Panc1 (cell line): ENCODE data around the gene COMMD7. TPM values are rescaled to one million over a fixed set of nuclear protein-coding genes. Genes with fewer than 3 reads are reported as not detected.
"Not testable (repeated sequence)": the region's sequence is repeated elsewhere in the genome, so short reads cannot be mapped to it uniquely, and the experiment has no call there.

Source experiments
- ATAC-seq: fragments of 200-7000 bp; cut with Tn5 transposase; 2 replicates; pipeline ENCODE4 v1.9.1; 2020; ENCODE audit warnings: mild to moderate bottlenecking, moderate library complexity
- BruUV-seq: library from RNA; stranded (reverse); fragments of 400-500 nt; replicated peaks from 2 replicates; lab custom pipeline; 2021; lab: Mats Ljungman, UMichigan
- CTCF ChIA-PET: fragments of 300-600 bp; sonication (Branson Sonifier 250); formaldehyde crosslinking; loops from one replicate; lab custom pipeline; 2022; ENCODE audit warnings: antibody characterized with exemption; lab: Charles Lee
- POLR2A ChIA-PET: fragments of 300-600 bp; sonication (Branson Sonifier 250); formaldehyde crosslinking; loops from one replicate; lab custom pipeline; 2022; ENCODE audit warnings: antibody characterized with exemption; lab: Charles Lee
- DNase-seq: peaks from one replicate; pipeline ENCODE4 v3.0.0-alpha.2; 2010; ENCODE audit warnings: low read depth, low spot score
- H3K27ac ChIP-seq: 2 replicates; pipeline ENCODE4 v1.5.1; 2011; ENCODE audit warnings: mild to moderate bottlenecking, low read length, inconsistent platforms
- H3K27me3 ChIP-seq: fragments of 200-500 bp; sonication (Bioruptor generic); 2 replicates; pipeline ENCODE4 v1.6.0; 2014; ENCODE audit warnings: low read length, inconsistent platforms; ENCODE audit not compliant: control insufficient read depth, insufficient read depth
- H3K36me3 ChIP-seq: fragments of 200-500 bp; sonication (Bioruptor generic); 2 replicates; pipeline ENCODE4 v1.5.1; 2014; ENCODE audit warnings: inconsistent platforms, mild to moderate bottlenecking, low read length, moderate library complexity; ENCODE audit not compliant: control insufficient read depth, insufficient read depth
- H3K4me1 ChIP-seq: 2 replicates; pipeline ENCODE4 v1.5.1; 2011; ENCODE audit warnings: inconsistent platforms, mild to moderate bottlenecking, low read length, moderate library complexity; ENCODE audit not compliant: control insufficient read depth, insufficient read depth
- H3K4me3 ChIP-seq, 2 experiments: 2 replicates each; pipeline ENCODE4 v1.5.1; 2011 to 2012; ENCODE audit warnings: low read depth in 2 of 2, low read length in 2 of 2, mild to moderate bottlenecking in 2 of 2, inconsistent platforms in 1 of 2, moderate library complexity in 1 of 2
- H3K9me3 ChIP-seq: fragments of 200-500 bp; sonication (Bioruptor generic); 2 replicates; pipeline ENCODE4 v1.5.1; 2014; ENCODE audit warnings: low read depth, mild to moderate bottlenecking, inconsistent platforms, low read length, moderate library complexity; ENCODE audit not compliant: control insufficient read depth, insufficient read depth
- CTCF ChIP-seq: fragments of 450-650 bp; IDR thresholded peaks from 2 replicates; pipeline ENCODE4 v1.5.1; 2017; ENCODE audit warnings: mild to moderate bottlenecking
- POLR2AphosphoS5 ChIP-seq: IDR thresholded peaks from 2 replicates; pipeline ENCODE4 v1.6.1; 2012; ENCODE audit warnings: mild to moderate bottlenecking, low read depth, low read length, moderate library complexity
- REST ChIP-seq, 2 experiments: IDR thresholded peaks; 2 replicates each; pipeline ENCODE4 v1.6.1; 2011 to 2012; ENCODE audit warnings: low read depth in 2 of 2, control low read depth in 1 of 2, low read length in 1 of 2, mild to moderate bottlenecking in 1 of 2, moderate library complexity in 1 of 2; ENCODE audit not compliant: insufficient read depth in 1 of 2
- SIN3A ChIP-seq: IDR thresholded peaks from 2 replicates; pipeline ENCODE4 v1.6.1; 2012; ENCODE audit warnings: low read depth, mild to moderate bottlenecking, low read length, moderate library complexity, borderline replicate concordance; ENCODE audit not compliant: insufficient read depth
- TCF7L2 ChIP-seq: IDR thresholded peaks from 2 replicates; pipeline ENCODE4 v1.6.1; 2011; ENCODE audit warnings: mild to moderate bottlenecking, low read depth, low read length, inconsistent platforms
- in situ Hi-C: cut with HindIII; loops from 2 replicates; pipeline ENCODE4 v1.10.0; 2016; ENCODE audit warnings: low sequenced_read_pairs, low pct_unique_long_range_greater_than_20kb
- intact Hi-C: fragments of 100-400 bp; cut with micrococcal nuclease; formaldehyde crosslinking; loops from one replicate; pipeline ENCODE4 v1.10.0; 2022; ENCODE audit not compliant: unreplicated experiment
- total RNA-seq: library from RNA; stranded (reverse); gene quantifications from one replicate; pipeline ENCODE4 v1.2.1, GENCODE V29; 2021; ENCODE audit not compliant: unreplicated experiment

COMMD7 gene
- total RNA-seq, 1 experiment from 2014 or later: 24.8 TPM

GRCh38 chr20:32731882-32732266, 11.4 kb downstream of the COMMD7 start:
- 0 out of 2 replicates have a peak, but pooled peaks cover 3% of the 10 kb centered on the region for H3K4me1 ChIP-seq
- no peak for DNase-seq
- in situ Hi-C loops (no loop called here), intact Hi-C loops (no loop called here)
- TF ChIP-seq SIN3A: no peak
- H3K27ac ChIP-seq: no peak overlapping the region
- no peak for ATAC-seq
- ChIA-PET POLR2A (no interaction called here), CTCF (no interaction called here)
- no peaks in the 10 kb centered on the region for H3K9me3 ChIP-seq
- BruUV-seq: no TSS peak
- no peaks in the 10 kb centered on the region for H3K36me3 ChIP-seq
- no peak overlapping the region for H3K4me3 ChIP-seq
- no peaks in the 10 kb centered on the region for H3K27me3 ChIP-seq

- POLR2A ChIA-PET, H3K9me3 ChIP-seq, H3K4me3 ChIP-seq, intact Hi-C loops, DNase-seq, CTCF ChIA-PET, H3K27ac ChIP-seq, BruUV-seq, H3K27me3 ChIP-seq, H3K36me3 ChIP-seq, in situ Hi-C loops, ATAC-seq, H3K4me1 ChIP-seq: not testable (repeated sequence)
These were observed 13.9 kb downstream of the COMMD7 start for GRCh38 chr20:32729334-32729733.

- ATAC-seq, DNase-seq, in situ Hi-C loops, H3K4me3 ChIP-seq, H3K27me3 ChIP-seq, H3K9me3 ChIP-seq, H3K4me1 ChIP-seq, H3K27ac ChIP-seq, intact Hi-C loops, POLR2A ChIA-PET, H3K36me3 ChIP-seq, BruUV-seq: not testable (repeated sequence)
- CTCF ChIA-PET: interaction anchor here (1.1 kb wide), 1 partner anchor 50 kb away, joined by 3 read pairs; no protein-coding TSS in a partner anchor
These were observed 14.8 kb downstream of the COMMD7 start for GRCh38 chr20:32728435-32728834.

- Histone ChIP-seq H3K36me3 (no peaks in the 10 kb centered on the region), H3K4me3 (no peak overlapping the region), H3K27ac (no peak overlapping the region), H3K9me3 (no peaks in the 10 kb centered on the region), H3K27me3 (no peaks in the 10 kb centered on the region), H3K4me1 (0 out of 2 replicates have a peak, but pooled peaks cover 3% of the 10 kb centered on the region)
- intact Hi-C loops: no loop called here
- DNase-seq (no peak), ATAC-seq (peak; percentile 68; the same call in 1 of the 2 replicates)
- ChIA-PET POLR2A (no interaction called here), CTCF (interaction anchor here (1.1 kb wide), 1 partner anchor 50 kb away, joined by 3 read pairs; no protein-coding TSS in a partner anchor)
- BruUV-seq: no TSS peak
- in situ Hi-C loops: no loop called here
- TF ChIP-seq POLR2AphosphoS5 (no peak), TCF7L2 (no peak), SIN3A (no peak), CTCF (no peak), REST (IDR thresholded peaks at IDR 0.05; ENCODE audit: insufficient read depth in 1 of 2, low read depth in 2 of 2, low read length in 1 of 2) (no peak)
These were observed 15.6 kb downstream of the COMMD7 start for GRCh38 chr20:32727683-32728082.
